HPDE6-E6E7 (cell line): ENCODE results near the gene NKRF.
"Not testable (repeated sequence)": the region's sequence is repeated elsewhere in the genome, so short reads cannot be mapped to it uniquely, and the experiment has no call there.

Experiments
- DNase-seq: peaks from one replicate; pipeline ENCODE4 v3.0.0; 2011; ENCODE audit warnings: missing footprints; ENCODE audit errors: extremely low spot score

Gene NKRF

DNA sequence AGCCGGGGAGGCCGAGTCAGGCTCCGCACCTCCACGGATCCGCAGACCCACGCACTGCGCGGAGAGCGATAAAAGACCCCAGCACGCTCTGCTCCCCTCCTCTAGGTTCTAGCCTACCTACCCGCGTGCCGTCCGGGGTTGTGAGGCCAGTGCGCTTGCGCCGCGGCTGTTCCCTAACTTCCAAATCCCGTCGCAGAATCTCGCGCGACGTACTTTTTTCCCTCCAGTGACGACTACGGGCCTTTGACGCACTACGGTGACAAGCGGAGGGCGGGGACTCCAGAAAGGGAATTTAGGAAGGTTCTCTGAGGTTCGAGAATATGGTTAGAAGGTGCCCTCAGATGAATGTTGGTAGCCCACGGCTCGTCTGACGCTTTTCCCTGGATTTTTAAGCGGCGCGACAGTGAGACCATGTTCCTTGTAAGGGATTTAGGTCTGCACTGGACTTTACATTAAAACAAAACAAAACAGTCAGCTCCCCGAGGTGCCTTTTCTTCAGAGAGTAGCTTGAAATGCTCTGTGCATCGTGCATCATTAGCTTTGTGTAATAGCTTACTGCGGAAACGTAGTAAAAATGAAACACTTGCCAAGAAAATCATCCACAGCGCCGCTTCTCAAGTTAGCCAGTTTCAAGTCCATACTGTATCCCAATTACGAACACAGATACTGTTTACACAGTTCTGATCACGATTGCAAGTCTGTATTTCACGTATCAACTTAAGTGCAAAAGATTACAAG lies at the start of gene NKRF:
Gene NKRF, minus strand, starts transcription at position 145 of the 738 bp plus-strand sequence.
- peak; percentile 68 for DNase-seq

- DNase-seq: no peak
Measured at GRCh38 chrX:119655125-119655524, 48.9 kb upstream of the NKRF start.

- DNase-seq: no peak
Measured at GRCh38 chrX:119654112-119654531, 47.9 kb upstream of the NKRF start.

DNA sequence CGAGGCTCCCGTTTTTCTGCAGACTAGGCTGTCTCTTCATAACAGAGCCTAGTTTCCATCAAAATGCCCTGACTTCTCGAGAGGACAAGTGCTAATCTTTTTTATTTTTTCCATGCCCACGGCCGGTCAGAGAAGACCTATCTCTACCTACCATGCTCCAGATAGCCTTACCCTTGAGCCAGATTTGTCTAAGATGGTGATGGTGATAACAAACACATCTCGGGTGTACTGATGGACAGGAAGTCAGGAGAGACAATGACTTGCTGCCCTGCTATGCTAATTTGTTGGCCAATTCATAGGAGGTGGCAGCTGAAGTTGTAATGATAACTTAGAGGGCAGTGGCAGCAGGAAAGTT lies 42.2 kb upstream of the NKRF start:
- no peak for DNase-seq

GRCh38 chrX:119647552-119648420 lies 41.6 kb upstream of the NKRF start:
- DNase-seq: no peak

- no peak for DNase-seq
Measured at GRCh38 chrX:119647089-119647488, 40.9 kb upstream of the NKRF start.

DNA sequence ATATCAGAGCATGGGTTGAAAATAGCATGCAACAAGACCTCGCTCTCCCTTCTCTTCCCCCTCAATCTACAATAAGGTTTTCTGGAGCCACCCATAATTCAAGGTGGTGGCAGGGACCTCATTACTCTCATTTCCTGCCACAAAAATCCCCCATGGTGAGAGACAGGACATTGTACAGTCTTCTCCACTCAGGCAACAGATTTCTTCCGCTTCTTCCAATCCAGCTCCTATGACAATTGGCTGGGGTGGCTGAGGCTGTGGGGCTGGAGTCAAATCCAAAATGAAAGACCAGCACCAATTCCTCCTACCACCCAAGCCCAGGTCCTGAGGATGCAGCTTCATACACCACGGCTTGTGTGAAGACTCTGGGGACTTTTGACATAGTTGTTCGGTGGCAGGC lies 40.3 kb upstream of the NKRF start:
- no peak for DNase-seq

DNA sequence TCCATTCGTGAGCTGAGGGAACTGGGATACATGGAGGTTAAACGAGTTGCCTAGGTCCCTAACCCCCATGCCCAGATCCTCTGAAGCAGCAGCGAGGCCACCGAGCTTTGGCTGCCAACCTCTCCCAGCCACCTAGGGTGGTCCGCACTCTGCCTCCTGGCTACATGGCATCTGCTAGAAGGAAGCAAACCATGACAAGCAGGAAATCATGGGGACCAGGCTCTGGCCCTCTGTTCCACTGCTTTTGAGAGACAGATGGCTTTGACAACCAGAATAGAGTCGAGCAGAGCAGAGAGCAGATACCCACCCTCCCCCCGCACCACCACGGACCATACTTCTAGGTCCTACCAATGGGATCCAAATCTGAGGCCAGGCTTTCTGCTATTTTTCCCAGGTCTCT lies 37.5 kb upstream of the NKRF start:
- no peak for DNase-seq

GRCh38 chrX:119640731-119641170 lies 34.5 kb upstream of the NKRF start:
- no peak for DNase-seq

- DNase-seq: no peak
Measured at GRCh38 chrX:119638725-119639471, 32.7 kb upstream of the NKRF start.

- not testable (repeated sequence) for DNase-seq
Measured at GRCh38 chrX:119637421-119637820, 31.2 kb upstream of the NKRF start.

GRCh38 chrX:119636419-119636818 lies 30.2 kb upstream of the NKRF start:
- no peak for DNase-seq

- DNase-seq: no peak
Measured at GRCh38 chrX:119635799-119636198, 29.6 kb upstream of the NKRF start.

DNA sequence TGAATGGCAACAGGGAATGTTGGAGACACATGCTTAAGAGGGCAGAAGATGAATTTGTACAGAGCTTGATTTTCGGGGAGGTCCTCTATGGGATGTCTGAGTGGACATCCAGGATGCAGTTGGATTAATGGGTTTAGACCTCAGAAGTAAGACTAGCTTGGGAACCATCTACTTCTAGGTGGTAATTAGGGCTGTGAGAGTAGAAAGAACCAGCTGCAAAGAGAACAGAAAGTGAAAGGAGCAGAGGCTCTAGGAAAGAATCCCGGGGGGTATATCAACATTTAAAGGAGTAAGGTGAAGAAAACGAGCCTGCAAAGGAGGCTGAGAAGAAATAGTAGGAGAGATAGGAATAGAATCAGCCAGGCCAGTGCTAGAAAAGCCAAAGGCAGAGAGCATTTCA lies 29.0 kb upstream of the NKRF start:
- no peak for DNase-seq

DNA sequence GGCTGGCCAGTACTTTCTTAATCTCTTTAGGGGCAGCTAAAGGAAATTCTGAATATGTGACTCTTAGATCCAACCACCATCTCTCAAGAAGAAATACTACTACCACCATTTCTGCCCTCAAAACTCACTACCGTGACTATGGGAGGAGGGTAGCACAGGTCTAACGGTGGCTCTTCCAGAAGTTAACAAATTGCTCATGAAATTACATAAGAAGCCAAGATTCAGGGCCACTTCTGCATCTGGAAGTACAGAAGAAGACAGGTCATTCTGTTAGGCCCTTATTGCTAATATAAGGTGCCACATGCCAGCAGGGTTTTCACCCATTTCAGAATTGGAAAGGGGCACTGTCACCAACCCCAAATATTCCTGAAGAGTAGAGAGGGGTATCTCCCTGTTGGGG lies 19.6 kb upstream of the NKRF start:
- no peak for DNase-seq

DNA sequence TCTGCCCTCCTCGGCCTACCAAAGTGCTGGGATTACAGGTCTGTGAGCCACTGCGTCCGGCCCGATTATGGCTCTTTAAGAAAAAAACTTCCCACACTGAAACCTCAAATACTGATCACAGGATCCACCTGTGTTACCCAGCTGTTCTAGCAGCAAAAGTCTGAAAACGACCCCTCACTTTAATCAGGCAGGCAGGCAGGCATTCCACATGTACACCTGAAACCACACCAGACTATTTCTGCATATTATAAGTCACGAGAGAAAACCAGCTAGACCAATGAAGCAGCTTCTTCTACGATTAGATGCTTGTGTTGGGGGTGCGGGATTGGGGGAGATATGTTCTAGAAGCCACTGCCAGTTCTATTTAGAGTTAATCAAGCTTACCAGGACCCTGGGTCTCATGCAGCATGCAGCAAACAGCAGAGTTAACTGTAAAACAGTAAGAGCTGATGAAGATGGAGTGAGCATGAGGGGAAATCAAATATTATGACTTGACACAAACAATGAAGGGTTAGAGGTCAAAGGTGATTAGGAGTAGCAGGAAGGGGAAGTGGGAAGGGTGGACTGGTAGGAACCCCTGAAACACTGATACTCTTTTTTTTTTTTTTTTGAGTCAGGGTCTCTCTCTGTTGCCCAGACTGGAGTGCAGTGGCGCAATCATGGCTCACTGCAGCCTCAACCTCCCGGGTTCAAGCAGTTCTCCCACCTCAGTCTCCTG lies 18.9 kb upstream of the NKRF start:
- DNase-seq: no peak

DNA sequence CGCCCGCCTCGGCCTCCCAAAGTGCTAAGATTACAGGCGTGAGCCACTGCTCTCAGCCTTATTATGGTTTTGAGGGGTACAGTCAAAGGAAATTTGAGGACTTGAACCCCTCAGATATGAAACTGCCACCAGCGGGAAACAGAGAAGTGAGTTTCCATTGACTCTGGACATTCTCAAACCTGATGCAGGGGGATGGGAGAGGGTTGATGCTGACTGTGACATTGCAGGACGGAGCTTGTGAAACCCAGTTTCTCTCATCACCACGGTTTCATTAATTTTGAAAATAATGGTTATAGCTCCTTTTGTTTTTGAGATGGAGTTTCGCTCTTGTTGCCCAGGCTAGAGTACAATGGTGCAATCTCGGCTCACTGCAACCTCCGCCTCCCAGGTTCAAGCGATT lies 18.2 kb upstream of the NKRF start:
- DNase-seq: no peak

GRCh38 chrX:119622356-119623232 lies 16.4 kb upstream of the NKRF start:
- no peak for DNase-seq

- DNase-seq: no peak
Measured at GRCh38 chrX:119618439-119618838, 12.2 kb upstream of the NKRF start.

DNA sequence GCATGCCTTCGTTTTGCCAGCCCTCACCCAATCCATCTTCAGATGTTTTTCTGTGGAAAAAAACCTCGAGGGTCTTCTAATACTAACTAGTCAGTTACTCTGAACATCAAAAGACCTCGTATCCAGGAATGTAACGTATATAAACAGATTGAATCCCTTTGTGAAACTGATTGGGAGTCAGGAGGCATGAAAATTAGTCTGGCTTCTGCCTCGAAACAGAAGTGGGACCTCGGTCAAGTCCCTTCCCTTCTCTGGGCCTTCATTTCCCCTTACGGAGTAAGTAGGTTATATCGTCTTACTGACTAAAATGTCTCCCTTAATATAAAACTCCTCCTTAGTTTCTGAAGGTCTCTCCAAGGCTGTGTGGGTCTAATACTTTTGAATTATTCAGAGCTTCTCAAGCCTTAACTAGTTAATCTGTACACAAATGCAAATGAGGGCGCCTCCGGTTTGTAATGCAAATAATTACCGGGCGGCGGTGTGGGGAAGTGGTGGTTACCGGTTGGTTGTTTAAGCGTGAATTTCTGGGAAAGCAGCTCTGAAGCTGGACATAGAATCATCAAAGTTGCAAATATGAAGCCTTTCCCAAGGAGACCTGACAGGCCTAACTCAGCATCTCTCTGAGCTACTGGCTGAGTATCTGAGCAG lies 11.4 kb upstream of the NKRF start:
- DNase-seq: no peak
